ENCODE data around the gene SIPA1L3. TPM values are rescaled to one million over a fixed set of nuclear protein-coding genes. Genes with fewer than 3 reads are reported as not detected.

Gene SIPA1L3
- total RNA-seq, 2 donors from 2014 or later: 42.8 to 48.2 TPM

GRCh38 chr19:37946132-37946531 is 39.1 kb downstream of the SIPA1L3 start:
- DNase-seq: no peak
- no peak for TF ChIP-seq CTCF (conservative IDR thresholded peaks at IDR 0.05)
- H3K27ac Mint-ChIP-seq: no peak overlapping the region
- Histone ChIP-seq H3K27me3 (ENCODE audit: control insufficient read depth, insufficient read depth, low read length, poor library complexity, severe bottlenecking) (no peaks in the 10 kb centered on the region), H3K9ac (ENCODE audit: extremely low read depth, low read length, poor library complexity, severe bottlenecking) (no peak overlapping the region), H3K4me3 (ENCODE audit: low read length) (no peak overlapping the region), H3K9me3 (ENCODE audit: control insufficient read depth, low read length) (no peaks in the 10 kb centered on the region), H3K4me1 (ENCODE audit: control insufficient read depth, insufficient read depth, low read length) (peaks cover 6% of the 10 kb centered on the region), H3K27ac (ENCODE audit: low read depth, low read length) (no peak overlapping the region), H3K36me3 (ENCODE audit: control insufficient read depth, insufficient read depth, low read length) (no peaks in the 10 kb centered on the region)
- peaks cover 6% of the 10 kb centered on the region for H3K36me3 Mint-ChIP-seq (ENCODE audit: low read depth)
- peaks cover 12% of the 10 kb centered on the region for H3K4me1 Mint-ChIP-seq
- H3K27me3 Mint-ChIP-seq (ENCODE audit: insufficient read depth): no peaks in the 10 kb centered on the region
- H3K9me3 Mint-ChIP-seq: no peaks in the 10 kb centered on the region
- H3K4me3 Mint-ChIP-seq: no peak overlapping the region
- 100% methylated on average over 5 of the region's 6 CpGs; no CpG with 5 or more reads in 1 of the 2 experiments for WGBS, 2 experiments (ENCODE audit: insufficient coverage in 1 of 2, insufficient read length in 1 of 2)

- no peak for DNase-seq
- Histone ChIP-seq H3K27me3 (ENCODE audit: control insufficient read depth, insufficient read depth, low read length, poor library complexity, severe bottlenecking) (no peaks in the 10 kb centered on the region), H3K4me1 (ENCODE audit: control insufficient read depth, insufficient read depth, low read length) (no peaks in the 10 kb centered on the region), H3K4me3 (ENCODE audit: low read length) (no peak overlapping the region), H3K9ac (ENCODE audit: extremely low read depth, low read length, poor library complexity, severe bottlenecking) (no peak overlapping the region), H3K9me3 (ENCODE audit: control insufficient read depth, low read length) (no peaks in the 10 kb centered on the region), H3K36me3 (ENCODE audit: control insufficient read depth, insufficient read depth, low read length) (no peaks in the 10 kb centered on the region), H3K27ac (ENCODE audit: low read depth, low read length) (no peak overlapping the region)
- 91 to 93% methylated on average over 5 of the region's 5 CpGs for WGBS, 2 experiments (ENCODE audit: insufficient coverage in 1 of 2, insufficient read length in 1 of 2)
- H3K4me1 Mint-ChIP-seq: peaks cover 2% of the 10 kb centered on the region
- H3K4me3 Mint-ChIP-seq: no peak overlapping the region
- no peak overlapping the region for H3K27ac Mint-ChIP-seq
- H3K9me3 Mint-ChIP-seq: no peaks in the 10 kb centered on the region
- H3K36me3 Mint-ChIP-seq (ENCODE audit: low read depth): peaks cover 8% of the 10 kb centered on the region
- no peak for TF ChIP-seq CTCF (conservative IDR thresholded peaks at IDR 0.05)
- H3K27me3 Mint-ChIP-seq (ENCODE audit: insufficient read depth): no peaks in the 10 kb centered on the region
Measured at GRCh38 chr19:37947778-37948177, 40.8 kb downstream of the SIPA1L3 start.

GRCh38 chr19:37948362-37948761 is 41.4 kb downstream of the SIPA1L3 start:
- peaks cover 8% of the 10 kb centered on the region for H3K4me1 Mint-ChIP-seq
- no peaks in the 10 kb centered on the region for H3K27me3 Mint-ChIP-seq (ENCODE audit: insufficient read depth)
- no peak overlapping the region for H3K27ac Mint-ChIP-seq
- H3K36me3 ChIP-seq (ENCODE audit: control insufficient read depth, insufficient read depth, low read length): no peaks in the 10 kb centered on the region
- H3K27ac ChIP-seq (ENCODE audit: low read depth, low read length): no peak overlapping the region
- DNase-seq: no peak
- H3K36me3 Mint-ChIP-seq (ENCODE audit: low read depth): peaks cover 8% of the 10 kb centered on the region
- WGBS, 2 experiments (ENCODE audit: insufficient coverage in 1 of 2, insufficient read length in 1 of 2): 91 to 94% methylated on average over 5 to 6 of the region's 6 CpGs
- H3K4me3 ChIP-seq (ENCODE audit: low read length): no peak overlapping the region
- H3K27me3 ChIP-seq (ENCODE audit: control insufficient read depth, insufficient read depth, low read length, poor library complexity, severe bottlenecking): no peaks in the 10 kb centered on the region
- no peaks in the 10 kb centered on the region for H3K9me3 Mint-ChIP-seq
- no peak overlapping the region for H3K9ac ChIP-seq (ENCODE audit: extremely low read depth, low read length, poor library complexity, severe bottlenecking)
- H3K4me1 ChIP-seq (ENCODE audit: control insufficient read depth, insufficient read depth, low read length): peaks cover 3% of the 10 kb centered on the region
- no peak overlapping the region for H3K4me3 Mint-ChIP-seq
- TF ChIP-seq CTCF (conservative IDR thresholded peaks at IDR 0.05): no peak
- H3K9me3 ChIP-seq (ENCODE audit: control insufficient read depth, low read length): no peaks in the 10 kb centered on the region
